ENCODE results near the gene CSH2. TPM values are rescaled to one million over a fixed set of nuclear protein-coding genes. Genes with fewer than 3 reads are reported as not detected.
"Not testable (repeated sequence)": the region's sequence is repeated elsewhere in the genome, so short reads cannot be mapped to it uniquely, and the experiment has no call there.

The CSH2 gene
- total RNA-seq, 2 experiments from 2014 or later, result not detected

DNA sequence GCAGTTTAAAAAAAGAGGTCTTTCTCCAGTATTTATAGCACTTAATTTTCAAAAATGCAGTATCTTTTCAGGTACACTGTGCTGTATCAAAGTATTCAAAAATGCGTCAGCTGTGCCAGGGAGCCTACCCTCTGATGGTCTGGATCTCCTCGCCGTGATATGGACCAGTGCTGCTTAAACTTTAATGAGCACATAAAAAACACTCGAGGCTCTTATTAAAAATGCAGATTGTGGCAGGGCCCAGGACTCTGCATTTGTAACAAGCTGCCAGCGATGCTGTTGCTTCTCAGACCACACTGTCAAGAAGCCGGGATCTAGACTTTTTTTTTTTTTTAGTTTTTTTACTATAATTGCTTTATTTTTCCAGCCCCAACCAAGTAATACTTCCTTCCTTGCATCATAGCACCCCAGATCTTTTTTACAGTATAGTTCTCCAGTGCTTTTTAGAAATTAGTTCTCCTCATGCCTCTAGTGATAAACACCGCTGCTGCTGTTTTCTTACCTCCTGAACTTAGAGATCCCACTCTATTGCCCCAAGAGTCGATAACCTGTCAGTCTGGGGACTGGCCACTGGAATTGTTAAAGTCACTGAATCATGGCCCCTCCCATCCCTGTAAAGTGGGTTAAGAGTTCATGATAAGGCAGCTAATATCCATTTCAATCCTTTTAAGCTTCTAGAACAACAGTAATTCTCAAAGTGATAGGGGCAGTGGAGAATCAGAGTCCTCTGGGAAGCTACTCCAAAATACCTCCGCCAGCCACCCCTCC, 29.4 kb downstream of the CSH2 start:
- CTCF ChIA-PET, result interaction anchor here (1.0 to 2.2 kb wide), 5 partner anchors 17 to 176 kb away, joined by 3 to 8 read pairs (median 5); partner anchors contain the start of genes CCDC47, DDX42 and ICAM2
- Mint-ChIP-seq H3K27ac (peak overlapping the region; percentile 96), H3K36me3 (ENCODE audit: low read depth) (peaks cover 28% of the 10 kb centered on the region), H3K4me3 (peak overlapping the region; percentile 97), H3K4me1 (peaks cover 46% of the 10 kb centered on the region), H3K27me3 (no peaks in the 10 kb centered on the region), H3K9me3 (peaks cover 4% of the 10 kb centered on the region)
- POLR2A ChIA-PET, result interaction anchor here (1.2 to 9.7 kb wide), 14 partner anchors 10 to 419 kb away, joined by 4 to 194 read pairs (median 8); partner anchors contain the start of genes CCDC47, DCAF7, DDX42 and FTSJ3
- no peak for DNase-seq

DNA sequence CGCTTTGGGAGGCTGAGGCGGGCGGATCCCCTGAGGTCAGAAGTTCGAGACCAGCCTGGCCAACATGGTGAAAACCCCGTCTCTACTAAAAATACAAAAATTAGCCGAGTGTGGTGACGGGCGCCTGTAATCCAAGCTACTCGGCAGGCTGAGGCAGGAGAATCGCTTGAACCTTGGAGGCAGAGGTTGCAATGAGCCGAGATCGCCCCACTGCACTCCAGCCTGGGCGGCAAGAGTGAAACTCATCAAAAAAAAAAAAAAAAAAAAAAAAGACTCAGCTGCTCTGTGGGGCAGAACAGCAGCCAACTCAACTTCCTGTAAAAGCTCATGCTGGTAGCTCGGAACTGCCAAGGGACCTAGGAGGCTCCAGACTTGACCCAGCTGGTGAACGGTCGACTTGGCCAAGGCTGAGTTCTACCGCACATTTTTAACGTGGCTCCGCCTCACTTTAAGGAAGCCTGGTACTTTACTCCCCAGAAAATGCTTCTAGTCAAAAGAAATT, 30.0 kb downstream of the CSH2 start:
- Mint-ChIP-seq H3K36me3 (ENCODE audit: low read depth) (peaks cover 26% of the 10 kb centered on the region), H3K4me1 (peaks cover 47% of the 10 kb centered on the region), H3K27ac (peak overlapping the region; percentile 96), H3K4me3 (peak overlapping the region; percentile 97)
- ChIA-PET POLR2A (interaction anchor here (0.8 to 9.7 kb wide), 17 partner anchors 11 to 663 kb away, joined by 3 to 194 read pairs (median 7); partner anchors contain the start of genes CCDC47, CEP95, DCAF7 and DDX42), CTCF (interaction anchor here (0.8 to 2.2 kb wide), 8 partner anchors 9 to 177 kb away, joined by 3 to 8 read pairs (median 4); partner anchors contain the start of genes CCDC47, DDX42 and ICAM2)
- H3K27me3 Mint-ChIP-seq, H3K9me3 Mint-ChIP-seq: not testable (repeated sequence)
- peak; percentile 55 for DNase-seq

DNA sequence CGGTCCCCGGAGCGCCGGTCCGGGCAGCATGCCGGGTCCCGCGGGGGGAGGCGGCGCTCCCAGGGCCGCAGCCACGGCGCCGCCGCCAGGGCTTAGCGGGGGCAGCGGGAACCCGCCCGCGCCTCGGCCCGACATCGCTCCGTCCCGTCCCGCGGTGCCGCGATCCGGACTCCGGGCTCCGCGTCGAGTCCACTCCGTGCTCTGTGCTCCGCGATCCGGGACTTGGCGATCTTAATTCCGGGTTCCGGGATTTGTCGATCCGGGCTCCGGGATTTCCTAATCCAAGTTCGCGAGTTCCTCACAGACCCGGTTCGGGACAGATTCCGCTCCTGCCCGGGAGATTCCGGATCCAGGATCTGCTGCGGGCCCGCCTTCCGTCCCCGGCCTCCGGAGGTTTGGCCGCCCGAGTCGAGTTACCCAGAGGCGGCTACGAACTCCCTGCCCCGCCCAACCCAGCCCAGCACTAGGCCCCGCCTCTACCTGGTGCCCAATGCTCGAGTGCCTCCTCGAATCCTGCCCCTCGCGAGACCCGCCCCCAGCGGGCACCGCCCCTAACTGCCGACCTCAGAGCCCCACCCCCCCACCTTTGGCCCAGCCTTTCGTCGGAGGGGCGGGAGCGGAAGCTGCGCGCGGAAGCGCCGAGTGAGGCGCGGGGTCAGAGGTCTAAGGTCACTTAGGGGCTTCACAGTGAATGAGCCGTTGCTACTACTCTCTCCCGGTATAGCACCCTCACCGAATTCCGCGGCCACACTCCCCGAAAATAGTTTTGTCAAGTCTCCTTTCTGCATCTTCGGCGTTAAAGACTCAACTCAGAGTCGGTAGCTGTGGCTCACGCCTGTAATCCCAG, 30.7 kb downstream of the CSH2 start, which contains the start of gene SMARCD2:
Gene SMARCD2 (minus strand): TSS at position 146 of the 847 bp plus-strand sequence. CDS start 11 bp downstream, at position 135.
- ChIA-PET POLR2A (interaction anchor here (0.8 to 9.7 kb wide), 21 partner anchors 11 to 664 kb away, joined by 3 to 194 read pairs (median 7); partner anchors contain the start of genes CCDC47, CEP95, DCAF7 and DDX42), CTCF (interaction anchor here (0.8 to 3.3 kb wide), 9 partner anchors 8 to 69 kb away, joined by 3 to 28 read pairs (median 4); partner anchors contain the start of genes CCDC47, DDX42 and FTSJ3)
- Mint-ChIP-seq H3K9me3 (no peaks in the 10 kb centered on the region), H3K27ac (peak within 1 kb of the TSS; percentile 96), H3K36me3 (ENCODE audit: low read depth) (peaks cover 20% of the 10 kb centered on the region), H3K27me3 (no peaks in the 10 kb centered on the region), H3K4me3 (peak within 1 kb of the TSS; percentile 97), H3K4me1 (peaks cover 46% of the 10 kb centered on the region)
- peak; percentile 99 for DNase-seq

DNA sequence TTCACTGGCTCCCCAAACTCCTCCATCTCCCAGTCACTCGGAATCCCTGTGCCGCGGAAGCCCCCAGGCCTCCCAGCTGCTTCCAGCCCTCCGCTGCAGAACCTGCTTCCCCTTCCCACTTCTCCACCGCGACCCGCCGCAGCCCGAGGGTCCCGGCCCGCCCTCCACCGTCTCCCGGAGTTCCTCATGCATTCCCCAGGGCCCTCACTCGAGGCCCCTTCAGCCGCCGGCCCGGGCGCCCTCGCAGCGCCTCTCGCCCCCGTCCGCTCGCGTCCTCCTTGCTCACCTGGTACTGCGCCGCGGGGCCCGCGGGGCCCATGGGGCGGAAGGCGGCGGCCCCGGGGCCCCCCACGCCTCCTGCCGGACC, 31.3 kb downstream of the CSH2 start:
- Mint-ChIP-seq H3K27me3 (no peaks in the 10 kb centered on the region), H3K4me1 (peaks cover 44% of the 10 kb centered on the region), H3K36me3 (ENCODE audit: low read depth) (peaks cover 21% of the 10 kb centered on the region), H3K4me3 (peak overlapping the region; percentile 97), H3K9me3 (no peaks in the 10 kb centered on the region), H3K27ac (peak overlapping the region; percentile 87)
- DNase-seq, result no peak
- ChIA-PET CTCF (interaction anchor here (0.9 to 3.3 kb wide), 3 partner anchors 12 to 66 kb away, joined by 3 to 28 read pairs (median 6); partner anchors contain the start of gene FTSJ3), POLR2A (interaction anchor here (0.8 to 9.7 kb wide), 10 partner anchors 12 to 663 kb away, joined by 3 to 194 read pairs (median 8); partner anchors contain the start of genes CCDC47, DDX42, DDX5 and FTSJ3)

DNA sequence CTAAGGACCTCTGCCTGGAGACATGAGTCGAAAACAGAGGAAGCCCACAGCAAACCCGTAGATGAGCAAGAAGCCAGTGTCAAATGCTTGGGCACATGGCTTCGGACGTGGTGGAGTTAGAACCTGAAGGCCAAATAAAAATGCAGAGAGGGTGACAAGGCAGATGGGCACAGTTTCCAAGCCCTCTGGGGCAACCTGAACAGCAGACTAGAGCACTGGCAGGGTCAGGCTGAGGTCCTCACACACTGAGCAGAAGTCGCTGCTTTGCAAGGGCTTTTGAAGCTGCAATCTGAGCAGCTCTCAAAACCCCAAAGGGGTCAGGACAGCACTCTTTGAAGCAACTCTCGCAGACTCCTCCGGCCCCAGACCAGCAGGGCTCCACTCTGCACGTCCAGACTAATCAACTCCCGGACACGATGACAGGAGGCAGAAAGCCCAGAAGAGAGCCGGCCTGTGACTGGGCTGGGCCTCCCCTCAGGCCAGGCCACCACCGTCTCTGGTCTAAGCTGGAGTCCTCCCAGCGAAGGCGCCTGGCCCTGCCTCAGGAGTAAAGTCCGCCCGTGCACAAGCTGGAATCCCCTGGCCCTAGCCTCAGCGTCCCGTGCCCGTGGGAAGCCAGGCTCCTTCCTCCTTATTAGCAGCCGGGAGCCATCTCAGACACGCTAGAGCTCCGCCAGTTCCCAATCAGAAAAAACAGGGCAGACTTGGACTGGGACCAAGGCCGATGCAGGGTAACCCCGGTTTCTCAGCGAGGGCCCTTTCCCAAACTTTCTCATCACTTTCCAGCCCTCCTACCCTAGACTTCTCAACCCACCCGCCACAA, 31.9 kb downstream of the CSH2 start:
- peak overlapping the region; percentile 97 for H3K4me3 Mint-ChIP-seq
- POLR2A ChIA-PET, result interaction anchor here (0.8 to 9.7 kb wide), 11 partner anchors 11 to 664 kb away, joined by 3 to 194 read pairs (median 7); partner anchors contain the start of genes CCDC47, DDX42, DDX5 and FTSJ3
- H3K27ac Mint-ChIP-seq, result peak overlapping the region; percentile 87
- CTCF ChIA-PET, result interaction anchor here (0.9 to 3.3 kb wide), 3 partner anchors 12 to 66 kb away, joined by 3 to 28 read pairs (median 6); partner anchors contain the start of gene FTSJ3
- H3K4me1 Mint-ChIP-seq, result peaks cover 44% of the 10 kb centered on the region
- no peaks in the 10 kb centered on the region for H3K9me3 Mint-ChIP-seq
- H3K27me3 Mint-ChIP-seq, result no peaks in the 10 kb centered on the region
- H3K36me3 Mint-ChIP-seq (ENCODE audit: low read depth), result peaks cover 27% of the 10 kb centered on the region
- DNase-seq, result no peak

DNA sequence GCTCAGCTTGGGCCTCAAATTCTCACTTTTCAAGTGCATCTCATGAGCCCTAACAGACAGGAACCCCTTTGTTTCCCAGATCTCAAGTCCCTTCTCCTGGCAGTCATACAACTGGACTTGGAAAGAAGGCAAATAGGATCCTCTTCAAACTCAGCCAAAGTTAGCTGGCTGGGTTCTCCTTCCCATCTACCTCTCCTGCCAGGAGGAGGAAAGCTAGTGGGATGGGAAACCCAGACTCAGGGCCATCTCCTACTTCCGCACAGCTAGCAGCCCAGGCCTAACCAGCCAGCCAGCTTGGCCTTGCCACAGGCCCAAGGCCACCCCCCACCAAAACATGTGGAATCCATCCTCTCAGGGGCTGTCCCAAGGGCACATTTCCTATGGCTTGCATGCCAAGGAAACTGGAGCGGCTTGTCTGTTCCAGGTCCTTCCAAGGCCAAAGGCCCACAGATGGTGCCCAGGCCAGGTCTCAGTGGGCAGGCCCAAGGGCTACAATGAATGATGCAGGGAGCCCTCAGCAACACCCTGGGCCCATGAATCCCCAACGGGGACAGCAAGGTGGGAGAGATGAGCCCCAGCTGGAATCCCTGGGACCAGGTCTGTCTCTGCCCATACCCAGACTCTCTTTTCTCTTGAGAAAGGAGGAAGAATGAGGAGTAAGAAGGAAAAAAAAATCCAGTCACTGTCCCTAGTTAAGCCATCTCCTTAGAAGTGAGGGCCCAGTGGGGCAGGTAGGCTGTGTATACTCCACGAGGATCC, 32.7 kb downstream of the CSH2 start:
- DNase-seq, result no peak
- no peaks in the 10 kb centered on the region for H3K9me3 Mint-ChIP-seq
- H3K27me3 Mint-ChIP-seq, result no peaks in the 10 kb centered on the region
- H3K36me3 Mint-ChIP-seq (ENCODE audit: low read depth), result peaks cover 31% of the 10 kb centered on the region
- H3K4me1 Mint-ChIP-seq, result peaks cover 44% of the 10 kb centered on the region
- POLR2A ChIA-PET, result interaction anchor here (1.3 to 9.7 kb wide), 7 partner anchors 8 to 145 kb away, joined by 4 to 194 read pairs (median 18); partner anchors contain the start of genes CCDC47, DDX42, FTSJ3 and LIMD2
- CTCF ChIA-PET, result interaction anchor here (1.4 to 3.3 kb wide), 3 partner anchors 8 to 25 kb away, joined by 6 to 28 read pairs (median 14); partner anchors contain the start of gene FTSJ3
- H3K4me3 Mint-ChIP-seq, result peak overlapping the region; percentile 97
- peak overlapping the region; percentile 87 for H3K27ac Mint-ChIP-seq

DNA sequence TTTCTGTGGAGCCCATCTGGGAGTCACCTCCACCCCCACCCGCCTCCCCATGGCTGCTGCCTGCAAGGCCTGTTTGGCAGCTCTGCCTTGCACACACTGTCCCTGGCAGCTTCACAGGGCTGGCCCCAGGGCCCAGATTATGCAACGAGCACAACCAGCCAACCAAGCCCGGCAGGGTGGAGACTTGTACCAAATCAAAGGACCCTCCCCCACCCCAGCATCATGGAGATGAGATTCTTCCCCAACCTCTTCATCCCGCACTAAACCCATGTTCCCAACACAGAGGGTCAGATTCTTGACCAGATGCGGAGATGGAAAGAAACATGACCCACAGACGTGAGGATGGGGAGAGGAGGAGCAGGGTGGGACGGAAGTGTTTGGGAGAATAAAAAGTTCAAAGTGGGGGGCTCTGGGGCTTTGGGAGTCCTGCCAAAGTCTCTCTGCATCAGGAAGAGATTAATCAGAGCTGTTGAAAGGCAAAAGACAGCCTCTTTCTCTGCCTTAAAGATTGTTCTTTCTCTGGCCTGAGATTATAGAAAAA, 34.8 kb downstream of the CSH2 start:
- Mint-ChIP-seq H3K4me1 (peaks cover 45% of the 10 kb centered on the region), H3K27me3 (no peaks in the 10 kb centered on the region), H3K27ac (peak overlapping the region; percentile 70), H3K4me3 (peak overlapping the region; percentile 43), H3K36me3 (ENCODE audit: low read depth) (peaks cover 52% of the 10 kb centered on the region), H3K9me3 (no peaks in the 10 kb centered on the region)
- ChIA-PET CTCF (interaction anchor here (0.7 to 2.9 kb wide), 5 partner anchors 9 to 136 kb away, joined by 3 to 14 read pairs (median 4); partner anchors contain the start of gene STRADA), POLR2A (interaction anchor here (0.6 to 9.7 kb wide), 7 partner anchors 8 to 308 kb away, joined by 3 to 194 read pairs (median 3); partner anchors contain the start of genes CCDC47, DDX42, ERN1 and FTSJ3)
- no peak for DNase-seq

DNA sequence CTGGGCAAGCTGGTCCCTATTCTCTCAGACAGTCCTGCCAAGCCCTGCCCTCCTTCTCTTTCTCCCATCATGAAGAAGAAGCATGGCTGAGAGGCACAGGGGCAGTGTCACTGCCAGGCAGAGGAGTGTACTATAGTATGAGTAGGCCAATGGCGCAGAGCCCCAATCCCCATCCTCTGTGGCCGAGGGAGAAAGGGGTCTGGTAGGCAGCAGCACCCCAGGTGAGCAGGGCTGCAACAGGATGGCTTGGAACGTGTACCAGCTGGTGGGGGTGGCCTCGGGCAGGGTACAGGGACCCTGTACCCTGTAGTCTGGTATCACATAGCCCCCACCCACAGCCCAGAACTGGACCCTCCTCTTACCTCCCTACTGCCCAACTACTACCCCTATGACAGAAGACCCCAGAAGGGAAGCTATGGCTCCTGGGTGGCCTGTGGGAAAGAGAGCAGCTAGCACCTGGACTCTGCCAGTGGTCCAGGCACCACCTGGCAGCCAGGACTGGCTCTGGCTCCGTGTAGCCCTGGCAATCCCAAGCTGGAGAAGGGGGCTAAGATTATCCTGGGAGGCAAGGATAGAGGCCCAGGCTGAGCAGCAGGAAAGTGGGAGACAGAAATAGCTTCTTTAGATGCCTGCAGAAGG, 35.4 kb downstream of the CSH2 start:
- Mint-ChIP-seq H3K27ac (no peak overlapping the region), H3K9me3 (no peaks in the 10 kb centered on the region), H3K4me1 (peaks cover 43% of the 10 kb centered on the region), H3K27me3 (no peaks in the 10 kb centered on the region), H3K36me3 (ENCODE audit: low read depth) (peaks cover 58% of the 10 kb centered on the region), H3K4me3 (no peak overlapping the region)
- ChIA-PET POLR2A (interaction anchor here (0.6 to 9.7 kb wide), 7 partner anchors 8 to 308 kb away, joined by 3 to 194 read pairs (median 3); partner anchors contain the start of genes CCDC47, DDX42, ERN1 and FTSJ3), CTCF (interaction anchor here (1.5 to 2.9 kb wide), 3 partner anchors 8 to 136 kb away, joined by 4 to 14 read pairs (median 5); no protein-coding TSS in a partner anchor)
- DNase-seq, result no peak

DNA sequence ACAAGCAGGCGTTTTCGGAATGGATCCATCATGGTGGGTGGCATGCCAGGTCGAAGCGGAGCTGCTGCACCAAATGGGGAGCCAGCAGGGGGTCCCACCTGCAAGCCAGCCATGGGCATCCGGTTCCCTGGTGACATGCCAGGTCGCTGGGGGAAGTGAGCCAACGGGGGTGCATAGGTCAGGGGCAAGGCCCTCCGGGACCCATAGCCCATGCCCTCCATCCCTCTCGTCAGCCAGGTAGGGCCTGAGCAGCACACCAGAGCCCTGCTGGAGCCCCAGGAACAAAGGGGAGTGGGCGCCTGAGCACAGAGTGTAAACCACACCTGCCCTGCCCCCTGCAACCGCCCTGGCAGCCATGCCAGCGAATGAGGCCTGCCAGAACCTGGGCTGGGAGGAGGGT, 36.0 kb downstream of the CSH2 start:
- Mint-ChIP-seq H3K27me3 (no peaks in the 10 kb centered on the region), H3K4me3 (no peak overlapping the region), H3K36me3 (ENCODE audit: low read depth) (peaks cover 64% of the 10 kb centered on the region), H3K9me3 (no peaks in the 10 kb centered on the region), H3K4me1 (peaks cover 44% of the 10 kb centered on the region), H3K27ac (no peak overlapping the region)
- DNase-seq, result no peak
- POLR2A ChIA-PET, result interaction anchor here (1.3 to 9.7 kb wide), 2 partner anchors 7 to 139 kb away, joined by 3 to 194 read pairs; partner anchors contain the start of genes FTSJ3 and PSMC5
- CTCF ChIA-PET, result no interaction called here

DNA sequence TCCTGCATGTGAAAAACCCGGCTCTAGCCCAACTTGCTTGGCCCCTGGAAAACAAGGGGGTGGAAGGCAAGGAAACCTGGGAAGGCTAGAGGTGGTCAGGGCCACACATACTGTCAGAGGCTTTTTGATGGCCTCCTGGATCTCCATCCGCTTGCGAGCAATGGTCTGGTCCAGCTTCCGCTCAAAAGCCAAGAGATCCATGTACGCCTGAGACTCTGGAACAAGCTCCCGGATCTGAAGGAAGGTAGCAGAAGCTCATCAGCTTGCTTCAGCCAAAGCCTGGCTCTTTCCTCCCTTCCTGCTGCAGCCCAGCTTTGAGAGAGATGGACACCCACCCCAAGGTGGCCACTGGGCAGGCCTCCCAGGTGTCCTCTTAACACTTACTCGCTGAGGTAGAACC, 36.7 kb downstream of the CSH2 start:
- Mint-ChIP-seq H3K4me3 (no peak overlapping the region), H3K27ac (no peak overlapping the region), H3K36me3 (ENCODE audit: low read depth) (peaks cover 68% of the 10 kb centered on the region), H3K27me3 (no peaks in the 10 kb centered on the region), H3K9me3 (no peaks in the 10 kb centered on the region), H3K4me1 (peaks cover 50% of the 10 kb centered on the region)
- no peak for DNase-seq
- ChIA-PET CTCF (no interaction called here), POLR2A (interaction anchor here (1.3 to 9.7 kb wide), 2 partner anchors 6 to 138 kb away, joined by 3 to 194 read pairs; partner anchors contain the start of genes FTSJ3 and PSMC5)

Measured in activated CD4-positive, alpha-beta memory T cell treated with anti-CD3 and anti-CD28 coated beads, Interleukin-2, amount 10 ng/mL, durations not matched to agents 7 days and 5 days (primary cell).